Measurements from ENCODE around the gene SOX12.
"Not testable (repeated sequence)": the region's sequence is repeated elsewhere in the genome, so short reads cannot be mapped to it uniquely, and the experiment has no call there.

The SOX12 gene

GRCh38 chr20:375265-375889 is 50.0 kb downstream of the SOX12 start:
- H3K9me3 Mint-ChIP-seq: no peaks in the 10 kb centered on the region
- H3K4me1 Mint-ChIP-seq: no peaks in the 10 kb centered on the region
- no peak overlapping the region for H3K27ac Mint-ChIP-seq (ENCODE audit: low read depth)
- DNase-seq (ENCODE audit: low spot score in 2 of 2) (no peak), ATAC-seq (replicated peaks; ENCODE audit: extremely low read depth, poor library complexity, severe bottlenecking) (no peak)
- H3K4me3 Mint-ChIP-seq: no peak overlapping the region
- H3K27me3 Mint-ChIP-seq: no peaks in the 10 kb centered on the region
- peaks cover 2% of the 10 kb centered on the region for H3K36me3 Mint-ChIP-seq (ENCODE audit: insufficient read depth)

GRCh38 chr20:376089-376488 is 50.7 kb downstream of the SOX12 start:
- Mint-ChIP-seq H3K27me3 (no peaks in the 10 kb centered on the region), H3K27ac (ENCODE audit: low read depth) (no peak overlapping the region), H3K4me3 (no peak overlapping the region), H3K4me1 (no peaks in the 10 kb centered on the region), H3K36me3 (ENCODE audit: insufficient read depth) (peaks cover 5% of the 10 kb centered on the region), H3K9me3 (no peaks in the 10 kb centered on the region)
- DNase-seq (ENCODE audit: low spot score in 2 of 2): no peak
- no peak for ATAC-seq (replicated peaks; ENCODE audit: extremely low read depth, poor library complexity, severe bottlenecking)

DNA sequence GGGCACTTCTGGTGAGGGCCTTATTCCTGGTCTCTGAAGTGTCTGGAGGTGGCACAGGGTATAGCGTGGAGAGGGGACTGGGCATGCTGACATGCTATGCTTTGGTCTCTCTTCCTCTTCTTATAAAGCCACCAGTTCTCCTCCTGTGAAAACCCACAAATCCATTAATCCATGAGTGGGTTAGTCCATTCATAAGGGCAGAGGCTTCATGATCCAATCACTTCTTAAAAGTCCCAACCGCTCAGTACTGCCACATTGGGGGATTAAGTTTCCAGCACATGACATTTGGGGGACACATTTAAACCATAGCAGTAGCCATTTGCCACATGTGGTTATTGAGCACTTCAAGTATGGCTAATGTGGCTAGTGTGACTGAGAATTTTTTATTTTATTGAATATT is 51.4 kb downstream of the SOX12 start:
- Mint-ChIP-seq H3K27me3 (no peaks in the 10 kb centered on the region), H3K4me3 (no peak overlapping the region), H3K27ac (ENCODE audit: low read depth) (no peak overlapping the region), H3K36me3 (ENCODE audit: insufficient read depth) (peaks cover 8% of the 10 kb centered on the region), H3K4me1 (no peaks in the 10 kb centered on the region), H3K9me3 (no peaks in the 10 kb centered on the region)
- DNase-seq (ENCODE audit: low spot score in 2 of 2) (no peak), ATAC-seq (replicated peaks; ENCODE audit: extremely low read depth, poor library complexity, severe bottlenecking) (no peak)

DNA sequence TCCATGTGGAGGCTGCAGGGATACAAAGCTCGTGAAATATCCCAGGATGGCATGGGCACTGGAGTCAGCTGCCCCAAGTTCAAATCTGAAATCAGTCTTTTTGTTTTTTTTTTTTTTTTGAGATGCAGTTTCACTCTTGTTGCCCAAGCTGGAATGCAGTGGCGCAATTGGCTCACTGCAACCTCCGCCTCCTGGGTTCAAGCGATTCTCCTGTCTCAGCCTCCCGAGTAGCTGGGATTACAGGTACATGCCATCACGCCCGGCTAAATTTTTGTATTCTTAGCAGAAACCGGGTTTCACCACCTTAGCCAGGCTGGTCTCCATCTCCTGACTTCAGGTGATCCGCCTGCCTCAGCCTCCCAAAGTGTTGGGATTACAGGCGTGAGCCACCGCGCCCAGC is 52.2 kb downstream of the SOX12 start:
- not testable (repeated sequence) for H3K9me3 Mint-ChIP-seq; H3K27ac Mint-ChIP-seq (ENCODE audit: low read depth); DNase-seq (ENCODE audit: low spot score in 2 of 2); H3K4me3 Mint-ChIP-seq; H3K27me3 Mint-ChIP-seq; ATAC-seq (replicated peaks; ENCODE audit: extremely low read depth, poor library complexity, severe bottlenecking); H3K4me1 Mint-ChIP-seq
- H3K36me3 Mint-ChIP-seq (ENCODE audit: insufficient read depth): peaks cover 11% of the 10 kb centered on the region

DNA sequence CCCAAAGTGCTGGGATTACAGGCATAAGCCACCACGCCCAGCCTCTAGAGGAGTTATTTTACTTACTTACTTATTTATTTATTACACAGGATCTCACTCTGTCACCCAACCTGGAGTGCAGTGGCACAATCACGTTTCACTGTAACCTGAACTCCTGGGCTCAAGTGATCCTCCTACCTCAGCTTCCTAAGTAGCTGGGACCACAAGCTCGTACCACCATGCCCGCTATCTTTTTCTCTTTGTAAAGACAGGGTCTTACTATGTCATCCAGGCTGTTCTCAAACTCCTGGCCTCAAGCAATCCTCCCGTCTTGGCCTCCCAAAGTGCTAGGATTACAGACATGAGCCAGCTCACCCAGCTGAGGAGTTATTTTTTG is 53.6 kb downstream of the SOX12 start:
- no peaks in the 10 kb centered on the region for H3K27me3 Mint-ChIP-seq
- H3K36me3 Mint-ChIP-seq (ENCODE audit: insufficient read depth): peaks cover 13% of the 10 kb centered on the region
- no peak overlapping the region for H3K4me3 Mint-ChIP-seq
- no peak for DNase-seq (ENCODE audit: low spot score in 2 of 2)
- no peak for ATAC-seq (replicated peaks; ENCODE audit: extremely low read depth, poor library complexity, severe bottlenecking)
- H3K4me1 Mint-ChIP-seq: peaks cover 4% of the 10 kb centered on the region
- no peak overlapping the region for H3K27ac Mint-ChIP-seq (ENCODE audit: low read depth)
- no peaks in the 10 kb centered on the region for H3K9me3 Mint-ChIP-seq
